Stimulated activated CD8-positive, alpha-beta memory T cell treated with anti-CD3 and anti-CD28 coated beads, Interleukin-2, amount 100 ng/mL, for 48 hours (primary cell): ENCODE measurements around the gene C22orf42.
"Not testable (repeated sequence)": the region's sequence is repeated elsewhere in the genome, so short reads cannot be mapped to it uniquely, and the experiment has no call there.

Source experiments
- DNase-seq, 2 donors: peaks; one replicate each; pipeline ENCODE4 v3.0.0-alpha.2; 2020; ENCODE audit warnings: low read depth in 2 of 2

The C22orf42 gene

DNA sequence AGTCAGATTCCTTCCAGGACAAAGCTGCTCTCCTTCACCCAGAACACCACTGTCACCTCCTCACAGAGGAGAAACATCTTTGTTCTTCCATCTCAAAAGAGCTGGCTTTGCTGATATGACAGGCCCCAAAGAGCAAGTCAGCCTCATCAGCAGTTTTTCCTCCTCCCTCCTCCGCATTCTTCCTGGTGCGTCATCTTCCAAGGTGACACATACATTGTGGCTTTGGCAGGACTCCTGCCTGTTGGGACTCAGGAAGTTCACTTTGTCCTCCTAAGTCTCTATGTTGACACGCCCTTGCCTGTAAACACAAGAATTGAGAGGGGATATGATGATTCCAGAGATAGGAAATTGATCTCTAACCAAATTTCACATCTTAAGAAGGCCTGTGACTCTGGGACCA, 23.1 kb downstream of the C22orf42 start:
- not testable (repeated sequence) for DNase-seq

DNA sequence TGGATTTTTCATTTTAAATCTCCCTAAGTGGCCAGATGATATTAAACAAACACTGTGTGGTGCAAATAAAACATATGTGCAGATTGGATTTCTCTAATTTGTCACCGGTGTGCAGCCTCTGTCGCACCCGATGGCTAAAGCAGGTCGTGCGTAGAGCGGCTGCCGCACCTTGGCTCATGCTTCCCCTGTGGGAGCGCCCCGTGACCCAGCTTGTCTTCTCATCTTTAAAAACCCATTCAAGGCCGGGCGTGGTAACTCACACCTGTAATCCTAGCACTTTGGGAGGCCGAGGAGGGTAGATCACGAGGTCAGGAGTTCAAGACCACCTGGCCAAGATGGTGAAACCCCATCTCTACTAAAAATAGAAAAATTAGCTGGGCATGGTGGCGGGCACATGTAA, 24.3 kb downstream of the C22orf42 start:
- not testable (repeated sequence) for DNase-seq

DNA sequence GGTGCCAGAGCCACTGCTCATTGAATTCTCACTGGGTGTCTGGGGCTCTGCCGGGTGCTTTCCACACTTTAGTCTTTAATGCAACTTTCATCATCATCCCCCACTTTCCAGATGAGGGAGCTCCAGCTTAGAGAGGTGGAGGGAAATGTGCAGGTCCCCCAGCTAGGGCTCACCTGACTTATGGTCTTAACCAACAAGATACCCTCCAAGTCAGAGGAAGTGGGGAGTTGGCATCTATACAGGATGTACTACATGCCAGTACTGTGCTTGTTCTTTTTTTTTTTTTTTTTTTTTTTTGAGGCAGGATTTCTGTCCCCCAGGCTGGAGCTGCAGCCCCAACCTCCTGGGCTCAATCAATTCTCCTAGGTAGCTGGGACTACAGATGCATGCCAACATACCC, 26.3 kb downstream of the C22orf42 start:
- DNase-seq: no peak

DNA sequence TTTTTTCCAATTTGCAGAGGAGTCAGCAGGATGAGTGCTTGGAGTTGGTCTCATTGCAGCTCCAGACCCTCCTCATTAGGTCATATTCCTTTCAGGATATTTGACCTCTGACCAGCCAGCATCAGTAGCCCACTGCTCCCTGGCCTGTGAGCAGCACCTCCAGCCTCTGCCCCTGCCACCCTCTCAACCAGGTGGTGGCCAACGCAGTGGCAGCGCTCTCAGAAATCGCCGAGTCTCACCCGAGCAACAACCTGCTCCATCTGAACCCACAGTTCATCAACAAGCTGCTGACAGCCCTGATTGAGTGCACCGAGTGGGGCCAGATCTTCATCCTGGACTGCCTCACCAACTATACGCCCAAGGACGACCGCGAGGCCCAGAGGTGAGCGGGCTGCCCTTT, 27.0 kb downstream of the C22orf42 start:
- DNase-seq: no peak

DNA sequence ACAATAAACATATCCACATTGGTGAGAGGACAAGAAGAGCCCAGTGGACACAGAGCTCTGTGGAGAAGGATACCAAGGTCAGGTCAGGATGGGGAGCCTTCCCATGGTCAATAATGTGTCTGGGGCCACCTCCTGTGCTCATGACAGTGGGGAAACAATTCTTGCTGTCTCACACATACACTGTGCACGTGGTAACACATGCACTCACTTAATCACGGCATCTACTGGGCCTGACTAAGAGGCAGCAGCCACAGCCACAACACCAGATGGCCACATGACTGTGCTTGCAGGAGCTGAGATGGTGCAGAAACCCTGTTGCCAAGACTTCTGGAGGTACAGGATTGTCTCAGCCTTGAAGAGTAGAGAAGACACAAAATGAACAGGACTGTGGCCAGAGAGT, 28.6 kb downstream of the C22orf42 start:
- no peak for DNase-seq

DNA sequence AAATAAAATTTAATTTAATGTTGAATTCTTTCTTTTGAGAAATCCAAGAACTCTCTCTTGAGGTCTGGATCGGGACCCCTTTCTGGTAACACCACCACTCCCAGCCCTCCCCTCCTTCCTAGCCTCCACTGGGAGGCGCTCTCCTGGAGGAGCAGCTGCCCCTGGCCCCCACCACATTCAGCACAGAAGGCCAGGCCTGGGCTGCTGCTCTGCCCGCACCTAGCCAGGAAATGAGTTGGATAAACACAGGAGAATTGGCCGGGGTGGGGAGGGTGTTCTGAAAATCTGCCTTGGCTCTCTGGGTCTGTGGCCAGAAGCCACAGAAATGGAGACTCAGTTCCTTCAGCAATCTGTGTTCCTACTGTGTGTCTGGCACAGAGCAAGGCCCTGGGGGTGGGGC, 31.2 kb downstream of the C22orf42 start:
- no peak for DNase-seq

DNA sequence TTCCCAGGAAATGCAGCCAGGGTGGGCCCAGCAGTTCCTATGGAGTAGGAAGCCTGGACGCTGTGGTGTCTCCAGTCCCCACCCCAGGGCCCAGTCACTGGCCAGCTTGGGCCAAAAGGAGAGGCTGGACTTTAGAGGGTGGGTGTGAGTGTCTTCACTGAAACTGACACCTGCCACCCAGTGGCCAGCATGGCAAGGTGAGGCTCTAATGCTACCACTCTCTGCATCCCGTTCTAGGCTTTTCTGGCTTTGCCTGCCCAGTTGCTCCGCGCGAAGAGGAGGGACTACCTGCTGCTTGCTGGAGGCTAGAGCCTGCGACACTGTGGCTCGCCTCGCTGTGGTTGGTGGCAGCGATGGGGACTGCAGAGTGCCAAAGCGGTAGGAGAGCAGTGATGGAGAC, 35.4 kb downstream of the C22orf42 start:
- no peak for DNase-seq

DNA sequence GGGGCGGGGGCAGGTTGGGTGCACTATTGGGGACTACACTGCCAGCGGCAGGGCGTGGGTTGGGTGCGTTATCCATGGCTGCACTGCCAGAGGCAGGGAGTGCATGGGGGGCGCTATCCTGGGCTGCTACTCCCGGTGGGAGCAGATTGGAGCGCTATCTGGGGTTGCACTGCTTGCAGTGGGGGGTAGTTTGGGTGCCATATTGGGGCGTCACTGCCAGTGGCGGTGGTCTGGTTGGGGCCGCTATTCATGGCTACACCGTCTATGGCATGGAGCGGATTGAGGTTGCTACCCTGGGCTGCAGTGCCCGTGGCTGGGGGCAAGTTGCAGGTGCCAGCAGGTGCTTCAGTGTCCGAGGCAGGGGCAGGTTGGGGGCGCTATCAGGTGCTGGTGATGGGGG, 36.2 kb downstream of the C22orf42 start:
- no peak for DNase-seq

DNA sequence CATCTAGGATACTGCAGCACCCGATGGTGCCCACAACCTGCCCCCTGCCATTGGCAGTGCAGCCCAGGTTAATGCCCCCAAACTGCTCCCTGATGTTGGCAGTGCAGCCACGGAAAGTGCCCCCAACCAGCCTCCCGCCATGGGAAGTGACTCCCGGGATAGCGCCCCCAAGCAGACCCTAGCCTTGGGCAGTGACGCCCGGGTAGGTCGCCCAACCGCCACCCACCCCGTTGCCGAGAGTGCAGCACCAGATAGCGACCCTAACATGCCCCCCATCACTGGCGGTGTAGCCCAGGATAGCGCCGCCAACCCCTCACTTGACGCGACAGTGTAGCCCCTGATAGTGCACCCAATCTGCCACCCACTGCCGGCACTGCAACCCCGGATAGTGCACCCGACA, 38.5 kb downstream of the C22orf42 start:
- DNase-seq: no peak

DNA sequence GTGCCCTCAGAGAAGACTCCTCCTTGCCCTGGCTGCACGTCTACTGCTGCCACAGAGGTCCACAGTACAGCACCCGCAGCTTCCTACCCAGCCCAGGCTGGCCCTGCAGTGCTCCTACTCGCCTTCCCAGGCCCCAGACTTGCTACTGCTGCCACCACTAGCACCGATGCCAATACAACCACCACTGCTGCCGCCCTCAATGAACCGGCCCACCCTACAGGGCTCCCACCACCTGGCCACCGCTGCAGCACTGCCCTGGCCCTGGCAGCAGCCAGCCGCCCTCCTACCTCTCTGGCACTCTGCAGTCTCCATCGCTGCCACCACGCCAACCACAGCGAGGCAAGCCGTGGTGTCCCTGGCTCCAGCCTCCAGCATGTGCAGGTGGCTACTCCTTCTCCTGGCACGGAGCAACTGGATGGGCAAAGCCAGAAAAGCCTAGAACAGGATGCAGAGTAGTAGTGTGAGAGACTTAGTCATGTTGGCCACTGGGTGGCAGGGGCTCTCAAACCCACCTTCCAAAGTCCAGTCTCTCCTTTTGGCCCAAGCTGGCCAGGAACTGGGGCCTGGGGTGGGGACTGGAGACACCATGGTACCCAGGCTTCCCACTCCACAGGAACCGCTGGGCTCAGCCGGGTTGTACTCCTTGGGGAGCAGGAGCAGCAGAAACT, 39.4 kb downstream of the C22orf42 start:
- no peak for DNase-seq

DNA sequence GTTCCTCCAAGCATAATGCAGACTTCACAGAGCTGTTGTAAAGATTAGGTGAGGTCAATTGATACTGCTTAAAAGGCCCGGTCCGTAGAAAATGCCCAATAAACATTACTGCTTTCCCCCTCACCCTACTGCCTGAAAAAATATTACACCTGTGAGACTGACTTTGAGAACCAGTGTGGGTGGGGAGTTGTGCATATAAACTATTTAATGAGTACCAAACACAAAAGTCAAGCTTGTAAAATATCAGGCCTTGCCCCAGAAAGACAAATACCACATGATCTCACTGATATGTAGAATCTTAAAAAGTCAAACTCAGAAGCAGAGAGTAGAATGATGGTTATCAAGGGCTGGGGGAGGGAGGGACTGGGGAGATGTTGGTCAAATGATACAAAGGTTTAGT, 46.7 kb downstream of the C22orf42 start:
- no peak for DNase-seq

DNA sequence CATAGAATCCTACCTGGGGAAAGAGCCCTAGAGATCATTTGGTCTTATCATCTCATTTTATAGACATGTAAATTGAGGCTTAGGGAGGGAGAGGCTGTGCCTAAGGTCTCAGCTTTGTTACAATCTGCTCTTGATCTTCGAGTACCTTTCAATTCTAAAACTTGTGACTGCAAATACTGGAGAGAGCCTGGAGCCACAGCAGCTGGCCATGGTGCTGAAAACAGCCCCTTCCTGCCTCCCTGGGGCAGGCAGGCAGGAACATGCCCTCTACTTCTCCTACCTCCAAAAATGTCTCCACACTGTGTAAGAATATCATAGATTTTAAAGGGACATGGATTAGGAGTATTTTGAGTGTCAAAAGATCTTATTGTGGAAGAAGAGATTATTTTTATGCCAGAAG, 52.2 kb downstream of the C22orf42 start:
- DNase-seq: no peak

DNA sequence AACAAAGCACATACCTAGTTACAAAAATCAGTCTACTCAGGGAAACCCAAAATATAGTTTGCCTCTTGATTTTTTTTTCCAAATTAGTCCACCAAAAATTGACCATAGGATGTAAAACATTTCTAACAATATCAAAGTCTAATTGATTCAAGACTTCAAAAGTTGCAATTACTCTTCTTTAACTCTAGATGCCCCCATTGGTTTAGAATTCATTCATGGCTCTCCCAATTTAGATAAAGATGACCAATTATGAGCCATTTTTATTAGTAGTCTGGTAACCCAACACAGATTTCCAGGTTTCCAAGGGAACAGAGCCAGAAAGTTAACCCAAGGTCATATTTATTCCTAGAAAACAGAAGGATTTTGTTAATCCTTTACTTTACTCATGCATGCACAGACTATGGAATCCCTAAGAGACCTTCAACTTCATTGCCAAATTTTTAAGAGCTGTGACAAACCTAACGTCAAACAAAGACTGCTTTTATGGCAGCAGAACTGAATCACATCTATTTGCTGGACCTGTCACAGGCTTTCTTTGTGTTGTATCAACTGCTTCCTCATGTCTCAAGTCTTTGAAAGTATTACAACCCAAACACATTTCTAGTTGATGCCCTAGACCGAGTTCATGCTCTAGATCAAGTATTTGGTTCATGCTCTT, 55.3 kb downstream of the C22orf42 start:
- DNase-seq: no peak

DNA sequence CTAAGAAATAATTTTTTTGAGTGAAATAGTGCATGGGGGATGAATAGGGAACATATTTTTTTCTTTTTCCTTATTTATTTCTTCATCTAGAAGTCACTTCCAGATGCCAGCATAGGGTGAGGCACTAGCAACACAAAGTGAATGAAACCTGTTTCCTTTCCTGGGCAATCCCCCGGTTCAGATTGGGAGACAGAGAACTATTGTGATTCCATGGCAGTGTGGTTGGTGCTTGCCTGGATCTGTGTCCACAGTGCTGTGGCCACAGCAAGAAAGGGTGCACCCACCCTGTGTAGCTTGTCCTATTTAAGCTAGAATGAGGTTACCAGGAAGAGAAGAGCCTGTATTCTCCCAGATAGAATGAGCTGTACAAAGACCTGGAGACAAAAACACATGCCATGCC, 58.4 kb downstream of the C22orf42 start:
- no peak for DNase-seq
